Measurements from ENCODE around the gene CRB1.
A peak's percentile ranks its signal among the peaks of the same experiment; 100 is the strongest.

CRB1 gene

GRCh38 chr1:197519741-197520334, 251.8 kb downstream of the CRB1 start:
- no peaks in the 10 kb centered on the region for H3K9me3 ChIP-seq (ENCODE audit: control insufficient read depth, low read depth, low read length)
- H3K36me3 ChIP-seq (ENCODE audit: control insufficient read depth, low read depth, low read length): no peaks in the 10 kb centered on the region
- no peak overlapping the region for H3K4me3 ChIP-seq (ENCODE audit: low read length)
- peaks cover 7% of the 10 kb centered on the region for H3K4me1 ChIP-seq (ENCODE audit: control insufficient read depth, low read depth, low read length)
- no peak overlapping the region for H3K27ac ChIP-seq (ENCODE audit: low read length)
- no peaks in the 10 kb centered on the region for H3K27me3 ChIP-seq (ENCODE audit: control insufficient read depth, insufficient read depth, low read length)
- H3K9ac ChIP-seq (ENCODE audit: low read length): no peak overlapping the region

- Histone ChIP-seq H3K36me3 (ENCODE audit: control insufficient read depth, low read depth, low read length) (no peaks in the 10 kb centered on the region), H3K9ac (ENCODE audit: low read length) (peak overlapping the region; percentile 10), H3K4me1 (ENCODE audit: control insufficient read depth, low read depth, low read length) (peaks cover 7% of the 10 kb centered on the region), H3K9me3 (ENCODE audit: control insufficient read depth, low read depth, low read length) (no peaks in the 10 kb centered on the region), H3K27ac (ENCODE audit: low read length) (no peak overlapping the region), H3K4me3 (ENCODE audit: low read length) (no peak overlapping the region), H3K27me3 (ENCODE audit: control insufficient read depth, insufficient read depth, low read length) (no peaks in the 10 kb centered on the region)
These were observed 253.2 kb downstream of the CRB1 start for GRCh38 chr1:197521118-197521739.

GRCh38 chr1:197526736-197527371, 258.8 kb downstream of the CRB1 start:
- no peak overlapping the region for H3K27ac ChIP-seq (ENCODE audit: low read length)
- H3K9ac ChIP-seq (ENCODE audit: low read length): no peak overlapping the region
- no peak overlapping the region for H3K4me3 ChIP-seq (ENCODE audit: low read length)
- H3K27me3 ChIP-seq (ENCODE audit: control insufficient read depth, insufficient read depth, low read length): no peaks in the 10 kb centered on the region
- no peaks in the 10 kb centered on the region for H3K9me3 ChIP-seq (ENCODE audit: control insufficient read depth, low read depth, low read length)
- H3K4me1 ChIP-seq (ENCODE audit: control insufficient read depth, low read depth, low read length): no peaks in the 10 kb centered on the region
- no peaks in the 10 kb centered on the region for H3K36me3 ChIP-seq (ENCODE audit: control insufficient read depth, low read depth, low read length)

All from iPS-18a (cell line).